IMR-90 (cell line): Measurements from ENCODE around the gene CDKN2B-AS1. TPM values are rescaled to one million over a fixed set of nuclear protein-coding genes. Genes with fewer than 3 reads are reported as not detected.

Source experiments
- ATAC-seq: fragments of 200-7000 bp; cut with Tn5 transposase; 2 replicates; pipeline ENCODE4 v1.9.1; 2020; ENCODE audit warnings: low read depth, mild to moderate bottlenecking, moderate library complexity
- BruUV-seq: library from RNA; stranded (reverse); fragments of 400-500 nt; replicated peaks from 2 replicates; lab custom pipeline; 2021; lab: Mats Ljungman, UMichigan
- CTCF ChIA-PET: fragments of 300-600 bp; formaldehyde crosslinking; extraction: SDS; loops from one replicate; lab custom pipeline; 2021; ENCODE audit warnings: antibody characterized with exemption; lab: Yijun Ruan, JAX
- POLR2A ChIA-PET: fragments of 300-600 bp; sonication (Branson Sonifier 250); formaldehyde crosslinking; loops from one replicate; lab custom pipeline; 2022; ENCODE audit warnings: antibody characterized with exemption; ENCODE audit not compliant: unreplicated experiment; lab: Charles Lee
- DNase-seq: peaks from one replicate; pipeline ENCODE4 v3.0.0; 2013
- H2AFZ ChIP-seq: replicated peaks from 2 replicates; pipeline ENCODE3; 2013; ENCODE audit warnings: low read length, mild to moderate bottlenecking; ENCODE audit not compliant: poor library complexity
- H2AK5ac ChIP-seq: 2 replicates; pipeline ENCODE4 v1.6.1; 2013; ENCODE audit warnings: low read depth, low read length, inconsistent platforms
- H2AK9ac ChIP-seq: replicated peaks from 2 replicates; pipeline ENCODE3; 2013; ENCODE audit warnings: mild to moderate bottlenecking, low read depth, low read length, moderate library complexity; ENCODE audit not compliant: poor library complexity
- H2BK120ac ChIP-seq: 2 replicates; pipeline ENCODE4 v1.6.1; 2013; ENCODE audit warnings: low read depth, low read length, inconsistent platforms
- H2BK15ac ChIP-seq: 3 replicates; pipeline ENCODE4 v1.6.1; 2013; ENCODE audit warnings: low read depth, low read length, inconsistent platforms
- H2BK20ac ChIP-seq: 2 replicates; pipeline ENCODE4 v1.6.1; 2013; ENCODE audit warnings: low read depth, mild to moderate bottlenecking, inconsistent platforms, low read length, moderate library complexity
- H2BK5ac ChIP-seq: 2 replicates; pipeline ENCODE4 v1.6.1; 2013; ENCODE audit warnings: mild to moderate bottlenecking, low read depth, low read length, inconsistent platforms; ENCODE audit not compliant: poor library complexity, severe bottlenecking
- H3K14ac ChIP-seq: replicated peaks from 2 replicates; pipeline ENCODE4 v1.6.1; 2013; ENCODE audit warnings: low read depth, low read length, inconsistent platforms
- H3K18ac ChIP-seq: 2 replicates; pipeline ENCODE4 v1.6.1; 2013; ENCODE audit warnings: low read depth, low read length, control low read depth
- H3K23ac ChIP-seq: 2 replicates; pipeline ENCODE4 v1.6.1; 2013; ENCODE audit warnings: low read depth, low read length, inconsistent platforms
- H3K27ac ChIP-seq: 2 replicates; pipeline ENCODE4 v1.5.1; 2013; ENCODE audit warnings: mild to moderate bottlenecking, control low read depth, low read length; ENCODE audit not compliant: insufficient read depth
- H3K27me3 ChIP-seq: 2 replicates; pipeline ENCODE4 v1.6.1; 2013; ENCODE audit warnings: low read length; ENCODE audit not compliant: control insufficient read depth, insufficient read depth
- H3K36me3 ChIP-seq: 2 replicates; pipeline ENCODE4 v1.6.1; 2013; ENCODE audit warnings: low read length, mixed read lengths; ENCODE audit not compliant: control insufficient read depth, insufficient read depth
- H3K4ac ChIP-seq: 2 replicates; pipeline ENCODE4 v1.6.1; 2013; ENCODE audit warnings: low read depth, low read length, inconsistent platforms
- H3K4me1 ChIP-seq: 2 replicates; pipeline ENCODE4 v1.6.1; 2013; ENCODE audit warnings: low read length, mixed read lengths; ENCODE audit not compliant: control insufficient read depth, insufficient read depth
- H3K4me2 ChIP-seq: 2 replicates; pipeline ENCODE4 v1.6.1; 2013; ENCODE audit warnings: low read depth, mild to moderate bottlenecking, control low read depth, low read length, moderate library complexity
- H3K4me3 ChIP-seq: 2 replicates; pipeline ENCODE4 v1.5.1; 2013; ENCODE audit warnings: low read depth, mild to moderate bottlenecking, control low read depth, low read length, moderate library complexity; ENCODE audit not compliant: insufficient read depth
- H3K56ac ChIP-seq: 2 replicates; pipeline ENCODE4 v1.6.1; 2013; ENCODE audit warnings: low read length, inconsistent platforms; ENCODE audit not compliant: insufficient read depth; ENCODE audit errors: extremely low read depth
- H3K79me1 ChIP-seq, 2 experiments: 2 replicates each; pipeline ENCODE4 v1.6.1; 2013; ENCODE audit warnings: low read length in 2 of 2, inconsistent platforms in 1 of 2, low read depth in 1 of 2
- H3K9ac ChIP-seq: 2 replicates; pipeline ENCODE4 v1.6.1; 2013; ENCODE audit warnings: low read depth, low read length, control low read depth
- H3K9me1 ChIP-seq: 2 replicates; pipeline ENCODE4 v1.6.1; 2013; ENCODE audit warnings: low read length, inconsistent platforms; ENCODE audit not compliant: insufficient read depth
- H3K9me3 ChIP-seq: 2 replicates; pipeline ENCODE4 v1.6.1; 2013; ENCODE audit warnings: low read length; ENCODE audit not compliant: control insufficient read depth, insufficient read depth
- H4K20me1 ChIP-seq: 2 replicates; pipeline ENCODE4 v1.6.1; 2013; ENCODE audit warnings: low read length, inconsistent platforms; ENCODE audit not compliant: insufficient read depth
- H4K5ac ChIP-seq: 2 replicates; pipeline ENCODE4 v1.6.1; 2013; ENCODE audit warnings: mild to moderate bottlenecking, low read depth, low read length, control low read depth
- H4K8ac ChIP-seq, 2 experiments: 2 replicates each; pipeline ENCODE4 v1.6.1; 2013; ENCODE audit warnings: low read depth in 2 of 2, low read length in 2 of 2, control low read depth in 1 of 2, inconsistent platforms in 1 of 2
- H4K91ac ChIP-seq: 2 replicates; pipeline ENCODE4 v1.6.1; 2013; ENCODE audit warnings: low read depth, low read length, inconsistent platforms; ENCODE audit not compliant: insufficient read depth
- BHLHE40 ChIP-seq: fragments of 150-350 bp; IDR thresholded peaks from 2 replicates; pipeline ENCODE4 v1.6.1; 2016; ENCODE audit warnings: mild to moderate bottlenecking, low read depth, low read length
- CEBPB ChIP-seq: IDR thresholded peaks from 2 replicates; pipeline ENCODE4 v1.6.1; 2012; ENCODE audit warnings: low read depth, low read length, improper control_type of control experiment
- CHD1 ChIP-seq: IDR thresholded peaks from 2 replicates; pipeline ENCODE4 v1.6.1; 2012; ENCODE audit warnings: low read depth, low read length, improper control_type of control experiment
- CTCF ChIP-seq: conservative IDR thresholded peaks from 2 replicates; pipeline ENCODE4 v1.5.1; 2012; ENCODE audit warnings: mild to moderate bottlenecking, low read depth, low read length, improper control_type of control experiment
- ELK1 ChIP-seq: fragments of 150-350 bp; IDR thresholded peaks from 2 replicates; pipeline ENCODE4 v1.6.1; 2016; ENCODE audit warnings: low read depth, mild to moderate bottlenecking, low read length, moderate library complexity, borderline replicate concordance
- FOS ChIP-seq: fragments of 150-350 bp; IDR thresholded peaks from 2 replicates; pipeline ENCODE4 v1.6.1; 2016; ENCODE audit warnings: low read depth, low read length
- MAFK ChIP-seq: IDR thresholded peaks from 2 replicates; pipeline ENCODE4 v1.6.1; 2012; ENCODE audit warnings: low read depth, low read length, improper control_type of control experiment
- MAZ ChIP-seq: IDR thresholded peaks from 2 replicates; pipeline ENCODE4 v1.6.1; 2012; ENCODE audit warnings: low read depth, mild to moderate bottlenecking, low read length, improper control_type of control experiment, moderate library complexity, borderline replicate concordance
- MXI1 ChIP-seq: IDR thresholded peaks from 2 replicates; pipeline ENCODE4 v1.6.1; 2012; ENCODE audit warnings: low read depth, mild to moderate bottlenecking, low read length, moderate library complexity, borderline replicate concordance
- NFE2L2 ChIP-seq: fragments of 150-350 bp; IDR thresholded peaks from 2 replicates; pipeline ENCODE4 v1.6.1; 2016; ENCODE audit warnings: low read depth, mild to moderate bottlenecking, low read length
- POLR2A ChIP-seq: IDR thresholded peaks from 2 replicates; pipeline ENCODE4 v1.6.1; 2012; ENCODE audit warnings: mild to moderate bottlenecking, low read depth, low read length
- RAD21 ChIP-seq: IDR thresholded peaks from 2 replicates; pipeline ENCODE4 v1.6.1; 2012; ENCODE audit warnings: low read length, improper control_type of control experiment
- RCOR1 ChIP-seq: IDR thresholded peaks from 2 replicates; pipeline ENCODE4 v1.6.1; 2012; ENCODE audit warnings: mild to moderate bottlenecking, low read length, improper control_type of control experiment; ENCODE audit not compliant: insufficient replicate concordance
- RFX5 ChIP-seq: IDR thresholded peaks from 2 replicates; pipeline ENCODE4 v1.8.0; 2012; ENCODE audit warnings: low read depth, mild to moderate bottlenecking, low read length, moderate library complexity
- SMC3 ChIP-seq: fragments of 150-350 bp; IDR thresholded peaks from 2 replicates; pipeline ENCODE4 v1.6.1; 2016; ENCODE audit warnings: low read depth, mild to moderate bottlenecking, antibody characterized with exemption, low read length, moderate library complexity
- WGBS, 2 experiments: methylation state at CpG; one replicate each; pipeline versions ENCODE4 v1.1.5 to v1.1.7; 2013; ENCODE audit warnings: missing lambda C conversion rate in 2 of 2; ENCODE audit not compliant: insufficient read length in 1 of 2; ENCODE audit errors: extremely low coverage in 2 of 2; 5-methylcytosine and 5-hydroxymethylcytosine counted together
- dilution Hi-C: fragments of 300-500 bp; cut with HindIII; formaldehyde crosslinking; loops from one replicate; pipeline ENCODE4 v1.14.3; 2018; ENCODE audit warnings: low sequenced_read_pairs; ENCODE audit not compliant: unreplicated experiment
- in situ Hi-C: fragments of 300-500 bp; cut with MboI; formaldehyde crosslinking; loops from 3 replicates; pipeline ENCODE4 v1.14.3; 2019; ENCODE audit warnings: low sequenced_read_pairs, inconsistent platforms, mixed read lengths
- intact Hi-C: fragments of 100-400 bp; cut with micrococcal nuclease; formaldehyde crosslinking; loops from 2 replicates; pipeline ENCODE4 v1.10.0; 2022
- polyA plus RNA-seq, 3 experiments: library from polyadenylated mRNA; depleted of rRNA; stranded (reverse); fragments of >200 nt; gene quantifications; 2 replicates each; pipeline ENCODE4 v1.2.3, GENCODE V29; 2012; ENCODE audit warnings: low replicate concordance in 1 of 3
- total RNA-seq: library from RNA; depleted of rRNA; stranded (reverse); fragments of >200 nt; gene quantifications from 2 replicates; pipeline ENCODE4 v1.2.3, GENCODE V29; 2012
- TF ChIP-seq, protein P1 (sequence below): fragments of 150-350 bp; IDR thresholded peaks from 2 replicates; pipeline ENCODE4 v1.6.1; 2017; ENCODE audit warnings: mild to moderate bottlenecking, antibody characterized with exemption, low read length, low read depth

Gene CDKN2B-AS1
- total and polyA plus RNA-seq, 2 of the 4 experiments (the other 2 are of a cell fraction): 1.0 to 1.1 TPM

GRCh38 chr9:22060831-22061383 is 66.3 kb downstream of the CDKN2B-AS1 start:
- H3K27me3 ChIP-seq: no peaks in the 10 kb centered on the region
- intact Hi-C loops (loop anchor here (10.0 kb wide), 1 partner anchor 394 kb away; no protein-coding TSS in a partner anchor), in situ Hi-C loops (no loop called here), dilution Hi-C loops (no loop called here)
- H3K9me1 ChIP-seq: peaks cover 3% of the 10 kb centered on the region; the same call in 1 of the 2 replicates
- H3K23ac ChIP-seq: no peak overlapping the region
- no TSS peak for BruUV-seq
- POLR2A ChIA-PET: no interaction called here
- no peak overlapping the region for H2BK20ac ChIP-seq
- H3K18ac ChIP-seq: no peak overlapping the region
- H3K56ac ChIP-seq: no peak overlapping the region
- CTCF ChIA-PET: no interaction called here
- no peak overlapping the region for H2BK120ac ChIP-seq
- no peak overlapping the region for H4K5ac ChIP-seq
- H2BK15ac ChIP-seq: no peak overlapping the region
- no peaks in the 10 kb centered on the region for H3K9me3 ChIP-seq
- no peak overlapping the region for H3K27ac ChIP-seq
- H2BK5ac ChIP-seq: no peak overlapping the region
- H4K91ac ChIP-seq: no peak overlapping the region
- no peaks in the 10 kb centered on the region for H3K79me1 ChIP-seq
- H3K4me2 ChIP-seq: no peak overlapping the region
- ATAC-seq (no peak), DNase-seq (no peak)
- no peak for TF ChIP-seq RAD21
- no peak for TF ChIP-seq RFX5
- no peak for TF ChIP-seq MAZ
- TF ChIP-seq RCOR1: no peak
- no peak for TF ChIP-seq CTCF
- no peak for TF ChIP-seq MXI1
- TF ChIP-seq ELK1: no peak
- no peak for TF ChIP-seq POLR2A
- no peak for TF ChIP-seq CEBPB
- no peak for TF ChIP-seq NFE2L2
- no peak for TF ChIP-seq SMC3
- TF ChIP-seq CHD1: no peak
- no peak for TF ChIP-seq MAFK
- TF ChIP-seq, protein P1, sequence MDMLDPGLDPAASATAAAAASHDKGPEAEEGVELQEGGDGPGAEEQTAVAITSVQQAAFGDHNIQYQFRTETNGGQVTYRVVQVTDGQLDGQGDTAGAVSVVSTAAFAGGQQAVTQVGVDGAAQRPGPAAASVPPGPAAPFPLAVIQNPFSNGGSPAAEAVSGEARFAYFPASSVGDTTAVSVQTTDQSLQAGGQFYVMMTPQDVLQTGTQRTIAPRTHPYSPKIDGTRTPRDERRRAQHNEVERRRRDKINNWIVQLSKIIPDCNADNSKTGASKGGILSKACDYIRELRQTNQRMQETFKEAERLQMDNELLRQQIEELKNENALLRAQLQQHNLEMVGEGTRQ: no peak
- no peak for TF ChIP-seq FOS
- no peak for TF ChIP-seq BHLHE40
- no peak overlapping the region for H3K9ac ChIP-seq
- no peak overlapping the region for H2AFZ ChIP-seq
- H3K4ac ChIP-seq: no peak overlapping the region
- no peak overlapping the region for H4K8ac ChIP-seq
- no peaks in the 10 kb centered on the region for H4K20me1 ChIP-seq
- H3K4me3 ChIP-seq: no peak overlapping the region
- no CpG with 5 or more reads among the region's 4 CpGs for WGBS, 2 experiments
- H3K4me1 ChIP-seq: no peaks in the 10 kb centered on the region
- no peaks in the 10 kb centered on the region for H3K36me3 ChIP-seq
- H2AK9ac ChIP-seq: no peak overlapping the region
- no peak overlapping the region for H3K14ac ChIP-seq
- H2AK5ac ChIP-seq: no peak overlapping the region
